Thyroid gland (tissue), 4 donors: Measurements from ENCODE around the gene IYD. TPM values are rescaled to one million over a fixed set of nuclear protein-coding genes. Genes with fewer than 3 reads are reported as not detected.

Experiments used
- DNase-seq, 2 donors: peaks; one replicate each; pipeline ENCODE4 v3.0.0-alpha.2; 2019
- H3K27ac ChIP-seq, 3 donors: fragments of 200-600 bp; sonication (generic); 1 replicate in 2 of 3; 2 replicates in 1 of 3; pipeline ENCODE4 v1.5.1; 2016 to 2019; ENCODE audit warnings: mild to moderate bottlenecking in 1 of 3, moderate library complexity in 1 of 3
- H3K27me3 ChIP-seq: fragments of 200-600 bp; sonication (generic); one replicate; pipeline ENCODE4 v1.5.1; 2019
- H3K36me3 ChIP-seq, 2 donors: fragments of 200-600 bp; sonication (generic); one replicate each; pipeline ENCODE4 v1.5.1; 2016 to 2019
- H3K4me1 ChIP-seq, 2 donors: fragments of 200-600 bp; sonication (generic); one replicate each; pipeline ENCODE4 v1.5.1; 2017 to 2019
- H3K4me3 ChIP-seq, 3 donors: fragments of 200-600 bp; sonication (generic); replicated peaks in 1 of 3; 1 replicate in 2 of 3; 2 replicates in 1 of 3; pipeline ENCODE4 v1.5.1; 2016; ENCODE audit warnings: mild to moderate bottlenecking in 1 of 3
- H3K9me3 ChIP-seq: fragments of 200-600 bp; sonication (generic); one replicate; pipeline ENCODE4 v1.5.1; 2017
- CTCF ChIP-seq, 6 experiments: fragments of 200-600 bp in 3 of 6; fragments of 450-650 bp in 3 of 6; sonication (generic) in 3 of 6; IDR thresholded peaks; one replicate each; pipeline ENCODE4 v1.5.1; 2016 to 2019; ENCODE audit warnings: antibody characterized with exemption in 6 of 6, mild to moderate bottlenecking in 2 of 6, inconsistent platforms in 1 of 6, moderate library complexity in 1 of 6
- POLR2A ChIP-seq, 2 donors: fragments of 450-650 bp; IDR thresholded peaks; one replicate each; pipeline ENCODE4 v1.6.1; 2017; ENCODE audit warnings: antibody characterized with exemption in 2 of 2, mild to moderate bottlenecking in 2 of 2, moderate library complexity in 1 of 2
- WGBS, 2 donors: methylation state at CpG; one replicate each; pipeline ENCODE4 v1.1.5; 2017; 5-methylcytosine and 5-hydroxymethylcytosine counted together
- intact Hi-C: fragments of 100-400 bp; cut with DNase I; formaldehyde crosslinking; loops from one replicate; pipeline ENCODE4 v1.15.1; 2023
- total RNA-seq, 4 donors: library from RNA; depleted of rRNA; stranded (reverse); fragments of >200 nt; gene quantifications; one replicate each; pipeline ENCODE4 v1.2.3, GENCODE V29; 2016

Gene IYD, protein sequence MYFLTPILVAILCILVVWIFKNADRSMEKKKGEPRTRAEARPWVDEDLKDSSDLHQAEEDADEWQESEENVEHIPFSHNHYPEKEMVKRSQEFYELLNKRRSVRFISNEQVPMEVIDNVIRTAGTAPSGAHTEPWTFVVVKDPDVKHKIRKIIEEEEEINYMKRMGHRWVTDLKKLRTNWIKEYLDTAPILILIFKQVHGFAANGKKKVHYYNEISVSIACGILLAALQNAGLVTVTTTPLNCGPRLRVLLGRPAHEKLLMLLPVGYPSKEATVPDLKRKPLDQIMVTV
- total RNA-seq: 1,000 to 10,000 TPM in 1 of 4 donors, 100 to 1,000 TPM in 3; 571 to 1,038 (median 665) TPM

DNA sequence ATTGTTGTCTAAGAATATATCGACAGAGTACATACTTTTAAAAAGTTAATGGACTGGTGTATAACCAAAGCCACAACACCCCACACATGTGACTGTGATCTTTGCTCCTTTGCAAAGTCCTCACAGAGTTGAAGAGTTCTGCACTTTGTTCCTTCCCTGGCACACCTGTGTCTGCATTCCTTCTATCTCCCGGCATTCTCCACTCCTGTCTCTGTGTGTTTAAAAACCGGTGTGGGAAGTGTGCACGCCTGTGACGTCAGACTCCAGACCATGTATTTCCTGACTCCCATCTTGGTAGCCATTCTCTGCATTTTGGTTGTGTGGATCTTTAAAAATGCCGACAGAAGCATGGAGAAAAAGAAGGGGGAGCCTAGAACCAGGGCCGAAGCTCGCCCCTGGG, at the start of gene IYD:
Gene IYD (plus strand): TSS at position 251 of the 400 bp plus-strand sequence. CDS start 20 bp downstream, at position 271.
- DNase-seq: peak; percentile 82 to 84
- Histone ChIP-seq H3K36me3 (no peaks in the 10 kb centered on the region), H3K4me1 (peaks cover 32 to 43% of the 10 kb centered on the region in 2 donors), H3K27me3 (no peaks in the 10 kb centered on the region), H3K4me3 (peak within 1 kb of the TSS; percentile 14 to 41 (median 24)), H3K27ac (peak within 1 kb of the TSS; percentile 92 to 99 (median 97)), H3K9me3 (no peaks in the 10 kb centered on the region)
- TF ChIP-seq POLR2A (IDR thresholded peaks at IDR 0.05) (peak in 1 of 2 donors; percentile 74), CTCF (IDR thresholded peaks at IDR 0.05) (no peak)
- WGBS, 2 donors: 46 to 47% methylated on average over 8 of the region's 8 CpGs
- intact Hi-C loops: no loop called here

DNA sequence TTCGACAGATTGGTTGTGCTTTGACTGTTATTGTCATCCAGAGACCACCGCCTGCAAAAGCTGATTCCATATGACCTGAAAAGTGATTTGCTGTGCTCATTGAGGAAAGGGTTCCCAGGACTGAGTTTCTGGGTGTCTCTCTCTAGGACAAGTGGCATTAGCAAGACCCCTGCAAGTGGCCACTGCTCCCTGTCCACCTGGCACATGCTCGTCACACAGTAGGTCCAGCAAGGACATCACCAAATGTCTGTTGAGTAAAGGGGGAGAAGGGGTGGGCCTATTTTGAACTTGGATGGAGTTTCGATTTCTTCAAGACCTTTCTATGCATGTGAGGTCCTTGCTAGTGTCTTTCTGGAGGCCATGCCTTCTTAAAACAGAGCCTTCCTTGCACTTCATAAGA, 48.9 kb upstream of the IYD start:
- no peak for DNase-seq
- WGBS, 2 donors: 95 to 96% methylated on average over 4 of the region's 4 CpGs
- Histone ChIP-seq H3K27me3 (no peaks in the 10 kb centered on the region), H3K27ac (no peak overlapping the region), H3K9me3 (no peaks in the 10 kb centered on the region), H3K4me1 (peaks cover 11 to 23% of the 10 kb centered on the region in 2 donors), H3K4me3 (no peak overlapping the region), H3K36me3 (no peaks in the 10 kb centered on the region)
- intact Hi-C loops: no loop called here
- TF ChIP-seq POLR2A (IDR thresholded peaks at IDR 0.05) (no peak), CTCF (IDR thresholded peaks at IDR 0.05) (no peak)

DNA sequence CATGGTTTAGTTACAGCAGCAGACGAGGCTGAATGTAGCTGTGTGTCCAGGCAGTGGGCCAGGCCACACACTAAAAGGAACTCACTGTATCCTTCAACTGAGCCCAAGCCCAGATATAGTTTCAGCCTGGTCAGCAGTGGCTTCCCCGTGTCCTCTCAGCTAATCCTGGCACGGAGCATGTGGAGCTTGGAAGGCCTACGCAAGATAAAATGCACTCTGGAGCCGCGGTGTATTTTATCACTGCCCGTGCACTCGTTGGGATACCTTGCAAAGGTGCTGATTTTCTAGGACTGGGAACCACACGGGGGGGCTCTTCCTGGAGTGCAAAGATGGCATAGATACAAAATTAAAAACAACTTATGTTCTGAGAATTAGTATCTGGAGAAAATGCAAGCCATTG, 48.4 kb upstream of the IYD start:
- Histone ChIP-seq H3K9me3 (no peaks in the 10 kb centered on the region), H3K4me1 (peaks cover 16 to 28% of the 10 kb centered on the region in 2 donors), H3K27me3 (no peaks in the 10 kb centered on the region), H3K27ac (no peak overlapping the region), H3K4me3 (no peak overlapping the region), H3K36me3 (no peaks in the 10 kb centered on the region)
- TF ChIP-seq CTCF (IDR thresholded peaks at IDR 0.05) (no peak), POLR2A (IDR thresholded peaks at IDR 0.05) (no peak)
- DNase-seq: peak in 1 of 2 donors; percentile 14
- intact Hi-C loops: no loop called here
- WGBS, 2 donors: 72 to 77% methylated on average over 9 of the region's 9 CpGs

- no peak overlapping the region for H3K27ac ChIP-seq
Measured at GRCh38 chr6:150322466-150322871, 46.3 kb upstream of the IYD start.

More at GRCh38 chr6:150322466-150322871, 46.3 kb upstream of the IYD start:
- no peaks in the 10 kb centered on the region for H3K9me3 ChIP-seq
- H3K36me3 ChIP-seq: no peaks in the 10 kb centered on the region
- peaks cover 18 to 29% of the 10 kb centered on the region in 2 donors for H3K4me1 ChIP-seq
- DNase-seq: no peak
- H3K27me3 ChIP-seq: no peaks in the 10 kb centered on the region
- intact Hi-C loops: no loop called here
- no peak overlapping the region for H3K4me3 ChIP-seq
- TF ChIP-seq CTCF (IDR thresholded peaks at IDR 0.05): no peak
- no peak for TF ChIP-seq POLR2A (IDR thresholded peaks at IDR 0.05)
- WGBS, 2 donors: 76 to 78% methylated on average over 6 of the region's 6 CpGs
